Measurements from ENCODE around the gene FRYL. TPM values are rescaled to one million over a fixed set of nuclear protein-coding genes. Genes with fewer than 3 reads are reported as not detected.

Gene FRYL
- total and polyA plus RNA-seq, 2 of the 8 experiments (the other 6 are each of a cell fraction or from before 2014, with no cell fraction given): 8.0 to 36.5 TPM

GRCh38 chr4:48748949-48749596 lies 31.0 kb downstream of the FRYL start:
- Histone ChIP-seq H4K5ac (ENCODE audit: insufficient read length, low read depth, low read length) (no peak overlapping the region), H2AFZ (ENCODE audit: low read length) (no peak overlapping the region), H3K79me2 (ENCODE audit: control insufficient read depth in 1 of 2, insufficient read depth in 2 of 2, low read length in 2 of 2) (peaks cover 5 to 88% of the 10 kb centered on the region in 2 experiments; a peak in 3 of 4 replicates), H3K23ac (ENCODE audit: insufficient read length) (no peak overlapping the region), H3K9me3 (ENCODE audit: insufficient read depth in 2 of 2, low read depth in 1 of 2, low read length in 1 of 2) (peaks cover 0 to 2% of the 10 kb centered on the region in 2 experiments; a peak in 1 of 4 replicates), H2BK120ac (replicated peaks; ENCODE audit: low read depth, low read length) (no peak overlapping the region), H2BK20ac (ENCODE audit: low read length) (no peak overlapping the region), H3K4ac (replicated peaks; ENCODE audit: insufficient read length, low read depth, low read length) (no peak overlapping the region), H3K36me3 (ENCODE audit: control insufficient read depth in 2 of 4, insufficient read depth in 4 of 4, low read length in 3 of 4) (0 out of 8 replicates have a peak, but pooled peaks cover 0 to 3% (median 0%) of the 10 kb centered on the region in 4 experiments), H4K91ac (replicated peaks; ENCODE audit: insufficient read length, low read length) (no peak overlapping the region), H2BK12ac (ENCODE audit: low read depth, low read length) (no peak overlapping the region), H3K4me3 (ENCODE audit: extremely low read depth in 1 of 4, insufficient read depth in 2 of 4, low read depth in 3 of 4, low read length in 4 of 4) (no peak overlapping the region), H2BK15ac (ENCODE audit: low read length) (no peak overlapping the region), H3K23me2 (ENCODE audit: low read depth, low read length) (no peaks in the 10 kb centered on the region), H3K27me3 (replicated peaks in 1 of 4; ENCODE audit: control insufficient read depth in 3 of 4, extremely low read depth in 1 of 4, insufficient read depth in 3 of 4, low read length in 3 of 4) (no peaks in the 10 kb centered on the region), H3K27ac (ENCODE audit: low read depth, low read length) (no peak overlapping the region; the same call in 1 of the 2 replicates), H3K14ac (ENCODE audit: insufficient read length) (no peak overlapping the region), H3K9ac (replicated peaks in 1 of 4; ENCODE audit: extremely low read depth in 1 of 4, low read depth in 3 of 4, low read length in 3 of 4) (no peak overlapping the region), H3K79me1 (ENCODE audit: low read depth, low read length) (peaks cover 20% of the 10 kb centered on the region), H3K4me1 (replicated peaks in 1 of 4; ENCODE audit: control insufficient read depth in 3 of 4, insufficient read depth in 4 of 4, low read length in 3 of 4) (peaks cover 0 to 9% (median 6%) of the 10 kb centered on the region in 4 experiments; a peak in 2 of 7 replicates), H3K56ac (replicated peaks; ENCODE audit: insufficient read length, low read depth, low read length) (peak overlapping the region; percentile 13), H3K4me2 (ENCODE audit: insufficient read depth in 1 of 2, low read depth in 2 of 2, low read length in 2 of 2) (0 out of 4 replicates have a peak overlapping the region, but pooled peaks of 1 of the 2 experiments have one; percentile 24), H2BK5ac (ENCODE audit: low read depth, low read length) (0 out of 2 replicates have a peak overlapping the region, but pooled peaks have one; percentile 8), H3K18ac (ENCODE audit: extremely low read depth, low read length) (no peak overlapping the region), H4K20me1 (replicated peaks in 1 of 2; ENCODE audit: control insufficient read depth in 1 of 2, insufficient read depth in 2 of 2, low read length in 2 of 2) (peaks cover 6 to 10% of the 10 kb centered on the region in 2 experiments), H2AK5ac (ENCODE audit: low read depth, low read length) (no peak overlapping the region), H4K8ac (ENCODE audit: extremely low read depth, insufficient read depth, low read length) (no peak overlapping the region)
- ChIA-PET POLR2A (ENCODE audit: partially characterized antibody) (no interaction called here), CTCF (ENCODE audit: partially characterized antibody) (interaction anchor here (1.5 kb wide), 1 partner anchor 156 kb away, joined by 3 read pairs; no protein-coding TSS in a partner anchor)
- DNase-seq (ENCODE audit: low read depth in 1 of 2, low spot score in 2 of 2): no peak
- peak; percentile 65 for FAIRE-seq
- TF ChIP-seq RBBP5 (IDR thresholded peaks at IDR 0.05; ENCODE audit: borderline replicate concordance, low read depth, low read length): no peak
- TF ChIP-seq FOSL1 (IDR thresholded peaks at IDR 0.05; ENCODE audit: insufficient read depth, low read depth, low read length): no peak
- TF ChIP-seq ZNF274 (IDR thresholded peaks at IDR 0.05; ENCODE audit: borderline replicate concordance, extremely low read depth, low read length): no peak
- TF ChIP-seq CTBP2 (IDR thresholded peaks at IDR 0.05; ENCODE audit: borderline replicate concordance, insufficient read depth, insufficient read length, low read length): no peak
- no peak for TF ChIP-seq CHD2 (IDR thresholded peaks at IDR 0.05; ENCODE audit: low read length)
- no peak for TF ChIP-seq TBP (IDR thresholded peaks at IDR 0.05; ENCODE audit: low read depth, low read length)
- TF ChIP-seq RXRA (IDR thresholded peaks at IDR 0.05; ENCODE audit: insufficient read depth, low read depth, low read length): no peak
- TF ChIP-seq TEAD4 (IDR thresholded peaks at IDR 0.05; ENCODE audit: low read depth, low read length): no peak
- no peak for TF ChIP-seq CEBPB (IDR thresholded peaks at IDR 0.05; ENCODE audit: low read depth, low read length)
- 85% methylated on average over 11 of the region's 11 CpGs; no CpG with 5 or more reads in 1 of the 2 experiments for WGBS, 2 experiments (ENCODE audit: extremely low coverage in 1 of 2, insufficient coverage in 1 of 2, insufficient read length in 1 of 2, insufficient replicate concordance in 2 of 2, low coverage in 1 of 2, low lambda C conversion rate in 2 of 2, missing lambda C conversion rate in 1 of 2)

All from H1 (cell line).